OCI-LY1 (cell line): ENCODE results near the gene RENBP.
A peak's percentile ranks its signal among the peaks of the same experiment; 100 is the strongest.

ENCODE experiments used
- H2AFZ ChIP-seq: fragments of 200-600 bp; sonication (generic), shearing (Covaris generic); 2 replicates; pipeline ENCODE4 v1.6.0; 2014; ENCODE audit warnings: antibody characterized with exemption, mild to moderate bottlenecking, low read length
- H3F3A ChIP-seq: fragments of 200-600 bp; sonication (generic), shearing (Covaris generic); 2 replicates; pipeline ENCODE4 v1.6.0; 2014; ENCODE audit warnings: mild to moderate bottlenecking, antibody characterized with exemption, low read length, moderate library complexity; ENCODE audit not compliant: insufficient read depth
- H3K27ac ChIP-seq: fragments of 200-600 bp; sonication (generic); 2 replicates; pipeline ENCODE4 v1.5.1; 2014; ENCODE audit warnings: low read length, mixed run types, mild to moderate bottlenecking, low read depth; ENCODE audit not compliant: poor library complexity, severe bottlenecking
- H3K27me3 ChIP-seq: fragments of 200-600 bp; sonication (generic); 2 replicates; pipeline ENCODE4 v1.6.0; 2014; ENCODE audit warnings: antibody characterized with exemption, mild to moderate bottlenecking, low read length, moderate library complexity; ENCODE audit not compliant: insufficient read depth
- H3K36me3 ChIP-seq: fragments of 200-600 bp; sonication (generic); 2 replicates; pipeline ENCODE4 v1.6.1; 2014; ENCODE audit warnings: mild to moderate bottlenecking, antibody characterized with exemption, low read length, moderate library complexity, mixed read lengths; ENCODE audit not compliant: insufficient read depth
- H3K4me1 ChIP-seq: fragments of 200-600 bp; sonication (generic); 2 replicates; pipeline ENCODE4 v1.5.1; 2014; ENCODE audit warnings: mild to moderate bottlenecking, low read length, moderate library complexity; ENCODE audit not compliant: insufficient read depth, severe bottlenecking
- H3K4me2 ChIP-seq: fragments of 200-600 bp; sonication (generic), shearing (Covaris generic); 2 replicates; pipeline ENCODE4 v1.6.1; 2014; ENCODE audit warnings: low read length
- H3K4me3 ChIP-seq: fragments of 200-600 bp; sonication (generic); 2 replicates; pipeline ENCODE4 v1.5.1; 2014; ENCODE audit warnings: low read length, low read depth, mild to moderate bottlenecking, mixed read lengths; ENCODE audit not compliant: poor library complexity, severe bottlenecking
- H3K79me2 ChIP-seq: fragments of 200-600 bp; shearing (Covaris generic); 2 replicates; pipeline ENCODE4 v1.6.1; 2016; ENCODE audit warnings: mixed run types, low read length, mixed read lengths; ENCODE audit not compliant: insufficient read depth
- H3K9ac ChIP-seq: fragments of 200-600 bp; sonication (generic), shearing (Covaris generic); 2 replicates; pipeline ENCODE4 v1.6.1; 2014; ENCODE audit warnings: mild to moderate bottlenecking, low read length, mixed read lengths
- H3K9me2 ChIP-seq: fragments of 200-600 bp; sonication (generic), shearing (Covaris generic); 2 replicates; pipeline ENCODE4 v1.6.1; 2014; ENCODE audit warnings: low read depth, mild to moderate bottlenecking, low read length, mixed read lengths
- H3K9me3 ChIP-seq: fragments of 200-600 bp; shearing (Covaris generic); 2 replicates; pipeline ENCODE4 v1.6.1; 2014; ENCODE audit warnings: low read length, mixed read lengths
- H4K20me1 ChIP-seq: fragments of 200-600 bp; sonication (generic), shearing (Covaris generic); 2 replicates; pipeline ENCODE4 v1.6.0; 2016; ENCODE audit warnings: mild to moderate bottlenecking, low read length; ENCODE audit not compliant: insufficient read depth
- CTCF ChIP-seq: fragments of 200-600 bp; sonication (generic), shearing (Covaris generic); IDR thresholded peaks from 2 replicates; pipeline ENCODE4 v1.5.1; 2017; ENCODE audit warnings: mild to moderate bottlenecking, antibody characterized with exemption, low read length, moderate library complexity, mixed read lengths
- EZH2 ChIP-seq: fragments of 200-600 bp; sonication (generic), shearing (Covaris generic); IDR thresholded peaks from 2 replicates; pipeline ENCODE4 v1.8.0; 2017; ENCODE audit warnings: borderline replicate concordance, mixed run types, mild to moderate bottlenecking, antibody characterized with exemption, low read length, moderate library complexity, mixed read lengths

RENBP gene

GRCh38 chrX:153984351-153985178, 40.1 kb upstream of the RENBP start:
- Histone ChIP-seq H3K9me2 (no peaks in the 10 kb centered on the region), H3K27me3 (no peaks in the 10 kb centered on the region), H3K4me3 (peak overlapping the region; percentile 44), H2AFZ (no peak overlapping the region), H3K9me3 (no peaks in the 10 kb centered on the region), H3K36me3 (no peaks in the 10 kb centered on the region), H3K4me1 (peaks cover 51% of the 10 kb centered on the region), H3K79me2 (no peaks in the 10 kb centered on the region), H3K4me2 (peak overlapping the region; percentile 68), H3K9ac (peak overlapping the region; percentile 75), H3K27ac (peak overlapping the region; percentile 97), H4K20me1 (no peaks in the 10 kb centered on the region), H3F3A (no peaks in the 10 kb centered on the region)
- TF ChIP-seq EZH2: no peak
- TF ChIP-seq CTCF: no peak

- Histone ChIP-seq H3K36me3 (no peaks in the 10 kb centered on the region), H4K20me1 (no peaks in the 10 kb centered on the region), H3K4me3 (no peak overlapping the region), H3K9ac (no peak overlapping the region), H3K79me2 (no peaks in the 10 kb centered on the region), H3K27me3 (no peaks in the 10 kb centered on the region), H3K27ac (peak overlapping the region; percentile 97), H3K9me3 (no peaks in the 10 kb centered on the region), H3F3A (no peaks in the 10 kb centered on the region), H2AFZ (no peak overlapping the region), H3K9me2 (no peaks in the 10 kb centered on the region), H3K4me1 (peaks cover 47% of the 10 kb centered on the region), H3K4me2 (no peak overlapping the region)
- TF ChIP-seq CTCF (no peak), EZH2 (no peak)
Measured at GRCh38 chrX:153983321-153983801, 38.9 kb upstream of the RENBP start.

- H3F3A ChIP-seq: no peaks in the 10 kb centered on the region
- no peak for TF ChIP-seq CTCF
- TF ChIP-seq EZH2: no peak
- H3K36me3 ChIP-seq: no peaks in the 10 kb centered on the region
- H3K27me3 ChIP-seq: no peaks in the 10 kb centered on the region
- H3K4me3 ChIP-seq: no peak overlapping the region
- H3K4me2 ChIP-seq: no peak overlapping the region
- peaks cover 47% of the 10 kb centered on the region for H3K4me1 ChIP-seq
- H3K9me3 ChIP-seq: no peaks in the 10 kb centered on the region
- H2AFZ ChIP-seq: no peak overlapping the region
- no peak overlapping the region for H3K9ac ChIP-seq
- H3K9me2 ChIP-seq: no peaks in the 10 kb centered on the region
- H4K20me1 ChIP-seq: no peaks in the 10 kb centered on the region
- peak overlapping the region; percentile 73 for H3K27ac ChIP-seq
- H3K79me2 ChIP-seq: no peaks in the 10 kb centered on the region
Measured at GRCh38 chrX:153981771-153982533, 37.5 kb upstream of the RENBP start.
